ENCODE data around the gene CHRNA7.

DNA sequence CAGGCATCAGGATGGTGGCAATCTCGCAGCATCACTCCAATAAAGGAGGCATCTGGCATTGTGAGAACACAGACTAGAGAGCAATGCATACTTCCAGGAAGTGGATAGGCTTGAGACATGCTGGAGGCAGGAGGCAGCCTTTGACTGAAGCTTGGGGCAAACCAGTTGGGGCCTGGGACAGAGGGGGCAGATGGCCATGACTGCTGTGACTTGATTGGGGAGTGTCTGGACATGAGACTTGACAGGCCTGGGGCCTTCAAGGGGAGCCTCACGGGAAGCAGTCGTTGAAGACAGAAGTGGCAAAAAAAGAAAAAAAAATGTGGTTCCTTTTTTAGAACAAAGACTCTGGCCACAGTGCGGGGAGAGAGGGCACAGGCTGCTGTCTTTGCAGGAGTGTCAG lies 44.7 kb upstream of the CHRNA7 start:
- TF ChIP-seq, protein P1, sequence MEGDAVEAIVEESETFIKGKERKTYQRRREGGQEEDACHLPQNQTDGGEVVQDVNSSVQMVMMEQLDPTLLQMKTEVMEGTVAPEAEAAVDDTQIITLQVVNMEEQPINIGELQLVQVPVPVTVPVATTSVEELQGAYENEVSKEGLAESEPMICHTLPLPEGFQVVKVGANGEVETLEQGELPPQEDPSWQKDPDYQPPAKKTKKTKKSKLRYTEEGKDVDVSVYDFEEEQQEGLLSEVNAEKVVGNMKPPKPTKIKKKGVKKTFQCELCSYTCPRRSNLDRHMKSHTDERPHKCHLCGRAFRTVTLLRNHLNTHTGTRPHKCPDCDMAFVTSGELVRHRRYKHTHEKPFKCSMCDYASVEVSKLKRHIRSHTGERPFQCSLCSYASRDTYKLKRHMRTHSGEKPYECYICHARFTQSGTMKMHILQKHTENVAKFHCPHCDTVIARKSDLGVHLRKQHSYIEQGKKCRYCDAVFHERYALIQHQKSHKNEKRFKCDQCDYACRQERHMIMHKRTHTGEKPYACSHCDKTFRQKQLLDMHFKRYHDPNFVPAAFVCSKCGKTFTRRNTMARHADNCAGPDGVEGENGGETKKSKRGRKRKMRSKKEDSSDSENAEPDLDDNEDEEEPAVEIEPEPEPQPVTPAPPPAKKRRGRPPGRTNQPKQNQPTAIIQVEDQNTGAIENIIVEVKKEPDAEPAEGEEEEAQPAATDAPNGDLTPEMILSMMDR (IDR thresholded peaks at IDR 0.05) = no peak
- TF ChIP-seq POLR2A (IDR thresholded peaks at IDR 0.05) = no peak

All from right lobe of liver (tissue), 4 donors.